ENCODE data around the gene CREM.

CREM gene

GRCh38 chr10:35135861-35136260 is 9.2 kb downstream of the CREM start:
- no peak for DNase-seq (ENCODE audit: low read depth in 2 of 2)

GRCh38 chr10:35136263-35136815 is 9.7 kb downstream of the CREM start:
- DNase-seq (ENCODE audit: low read depth in 2 of 2): no peak

GRCh38 chr10:35140126-35140525 is 13.5 kb downstream of the CREM start:
- no peak for DNase-seq (ENCODE audit: low read depth in 2 of 2)

GRCh38 chr10:35140727-35141126 is 14.1 kb downstream of the CREM start:
- DNase-seq (ENCODE audit: low read depth in 2 of 2): no peak

GRCh38 chr10:35150308-35150707 is 23.7 kb downstream of the CREM start:
- DNase-seq (ENCODE audit: low read depth in 2 of 2): no peak

- DNase-seq (ENCODE audit: low read depth in 2 of 2): no peak
These were observed 26.3 kb downstream of the CREM start for GRCh38 chr10:35152992-35153391.

- DNase-seq (ENCODE audit: low read depth in 2 of 2): no peak
These were observed 27.1 kb downstream of the CREM start for GRCh38 chr10:35153716-35154115.

- no peak for DNase-seq (ENCODE audit: low read depth in 2 of 2)
These were observed 34.1 kb downstream of the CREM start for GRCh38 chr10:35160743-35161142.

- no peak for DNase-seq (ENCODE audit: low read depth in 2 of 2)
These were observed 35.3 kb downstream of the CREM start for GRCh38 chr10:35161906-35162305.

GRCh38 chr10:35165136-35165535 is 38.5 kb downstream of the CREM start:
- DNase-seq (ENCODE audit: low read depth in 2 of 2): no peak

- no peak for DNase-seq (ENCODE audit: low read depth in 2 of 2)
These were observed 39.2 kb downstream of the CREM start for GRCh38 chr10:35165811-35166210.

- DNase-seq (ENCODE audit: low read depth in 2 of 2): no peak
These were observed 40.0 kb downstream of the CREM start for GRCh38 chr10:35166607-35167006.

GRCh38 chr10:35167342-35167741 is 40.7 kb downstream of the CREM start:
- DNase-seq (ENCODE audit: low read depth in 2 of 2): no peak

- no peak for DNase-seq (ENCODE audit: low read depth in 2 of 2)
These were observed 45.5 kb downstream of the CREM start for GRCh38 chr10:35172146-35172545.

- no peak for DNase-seq (ENCODE audit: low read depth in 2 of 2)
These were observed 45.9 kb downstream of the CREM start for GRCh38 chr10:35172574-35172973.

GRCh38 chr10:35178331-35178730 is 51.7 kb downstream of the CREM start:
- DNase-seq (ENCODE audit: low read depth in 2 of 2): no peak

GRCh38 chr10:35182631-35183510 is 56.2 kb downstream of the CREM start:
- DNase-seq (ENCODE audit: low read depth in 2 of 2): no peak

GRCh38 chr10:35184527-35185171 is 58.0 kb downstream of the CREM start:
- no peak for DNase-seq (ENCODE audit: low read depth in 2 of 2)

- DNase-seq (ENCODE audit: low read depth in 2 of 2): no peak
These were observed 58.8 kb downstream of the CREM start for GRCh38 chr10:35185260-35186034.

GRCh38 chr10:35188954-35189353 is 62.3 kb downstream of the CREM start:
- no peak for DNase-seq (ENCODE audit: low read depth in 2 of 2)

- no peak for DNase-seq (ENCODE audit: low read depth in 2 of 2)
These were observed 64.9 kb downstream of the CREM start for GRCh38 chr10:35191523-35191922.

- DNase-seq (ENCODE audit: low read depth in 2 of 2): no peak
These were observed 66.1 kb downstream of the CREM start for GRCh38 chr10:35192645-35193249.
